Ovary (tissue), 3 donors: Measurements from ENCODE around the gene CDK8.

Source experiments
- EP300 ChIP-seq: sonication (generic); formaldehyde crosslinking; IDR thresholded peaks from one replicate; pipeline ENCODE4 v1.6.1; 2017; ENCODE audit warnings: antibody characterized with exemption
- POLR2A ChIP-seq: fragments of 450-650 bp; IDR thresholded peaks from one replicate; pipeline ENCODE4 v1.6.1; 2017; ENCODE audit warnings: antibody characterized with exemption, mild to moderate bottlenecking, moderate library complexity
- TF ChIP-seq, protein P1 (sequence below), 3 donors: fragments of 450-650 bp in 2 of 3; fragments of 200-600 bp in 1 of 3; IDR thresholded peaks; one replicate each; pipeline versions ENCODE4 v1.5.1 to v1.8.0; 2016 to 2022; ENCODE audit warnings: antibody characterized with exemption in 3 of 3, mild to moderate bottlenecking in 1 of 3
- donor health status: DM: no; HTN: no; CAD: no.

DNA sequence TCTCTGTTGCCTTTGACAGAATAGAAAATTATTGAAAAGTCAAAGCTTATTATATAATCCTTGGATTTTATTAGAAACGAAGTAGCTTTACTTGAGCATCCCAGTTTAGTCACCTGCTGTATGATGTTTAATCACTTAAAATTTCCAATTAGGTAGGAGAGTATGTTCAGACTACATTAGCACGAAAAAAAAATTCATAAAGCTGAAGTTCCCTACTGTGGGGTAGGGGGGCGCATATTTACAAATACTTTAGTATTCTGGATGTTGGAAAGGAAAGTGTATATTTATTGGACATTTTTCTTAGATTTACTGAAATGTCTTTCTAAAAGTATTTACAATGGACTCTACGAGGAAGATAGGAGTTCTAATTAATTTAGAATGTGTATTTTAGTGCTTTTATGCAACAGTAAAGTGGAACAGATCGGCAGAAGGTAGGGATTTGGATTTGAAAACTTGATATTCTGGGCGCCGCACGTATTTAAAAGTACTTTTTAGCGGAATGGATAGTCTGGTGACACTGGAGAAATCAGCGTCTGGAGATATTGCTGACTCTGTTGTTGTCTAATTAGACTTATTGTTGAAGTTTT, 1.9 kb downstream of the CDK8 start:
- TF ChIP-seq, protein P1, sequence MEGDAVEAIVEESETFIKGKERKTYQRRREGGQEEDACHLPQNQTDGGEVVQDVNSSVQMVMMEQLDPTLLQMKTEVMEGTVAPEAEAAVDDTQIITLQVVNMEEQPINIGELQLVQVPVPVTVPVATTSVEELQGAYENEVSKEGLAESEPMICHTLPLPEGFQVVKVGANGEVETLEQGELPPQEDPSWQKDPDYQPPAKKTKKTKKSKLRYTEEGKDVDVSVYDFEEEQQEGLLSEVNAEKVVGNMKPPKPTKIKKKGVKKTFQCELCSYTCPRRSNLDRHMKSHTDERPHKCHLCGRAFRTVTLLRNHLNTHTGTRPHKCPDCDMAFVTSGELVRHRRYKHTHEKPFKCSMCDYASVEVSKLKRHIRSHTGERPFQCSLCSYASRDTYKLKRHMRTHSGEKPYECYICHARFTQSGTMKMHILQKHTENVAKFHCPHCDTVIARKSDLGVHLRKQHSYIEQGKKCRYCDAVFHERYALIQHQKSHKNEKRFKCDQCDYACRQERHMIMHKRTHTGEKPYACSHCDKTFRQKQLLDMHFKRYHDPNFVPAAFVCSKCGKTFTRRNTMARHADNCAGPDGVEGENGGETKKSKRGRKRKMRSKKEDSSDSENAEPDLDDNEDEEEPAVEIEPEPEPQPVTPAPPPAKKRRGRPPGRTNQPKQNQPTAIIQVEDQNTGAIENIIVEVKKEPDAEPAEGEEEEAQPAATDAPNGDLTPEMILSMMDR (IDR thresholded peaks at IDR 0.05): no peak
- TF ChIP-seq POLR2A (no peak), EP300 (no peak)
